ENCODE measurements around the gene NUP214. TPM values are rescaled to one million over a fixed set of nuclear protein-coding genes. Genes with fewer than 3 reads are reported as not detected.

Gene NUP214
- total RNA-seq, 1 experiment from 2014 or later, result 35.5 TPM

- RAD21 ChIA-PET (ENCODE audit: low non-redundant PET in 1 of 2, low total read pairs in 2 of 2, uncharacterized antibody in 2 of 2, unreplicated experiment in 2 of 2), result no interaction called here
- ATAC-seq, result no peak
- Histone ChIP-seq H3K27me3 (ENCODE audit: insufficient read depth, low read length) (no peaks in the 10 kb centered on the region), H3K36me3 (ENCODE audit: control insufficient read depth in 1 of 2, insufficient read depth in 2 of 2, low read length in 2 of 2) (no peaks in the 10 kb centered on the region), H4K20me1 (ENCODE audit: insufficient read depth) (no peaks in the 10 kb centered on the region), H2AFZ (ENCODE audit: low read depth, low read length, poor library complexity, severe bottlenecking) (no peak overlapping the region), H3K9ac (ENCODE audit: low read length) (no peak overlapping the region), H3K27ac (ENCODE audit: low read depth, low read length) (no peak overlapping the region), H3K4me1 (ENCODE audit: control insufficient read depth in 1 of 2, insufficient read depth in 2 of 2, low read length in 2 of 2) (peaks cover 14 to 27% of the 10 kb centered on the region in 2 experiments), H3K9me3 (ENCODE audit: control insufficient read depth in 1 of 2, insufficient read depth in 1 of 2, low read depth in 1 of 2, low read length in 2 of 2) (no peaks in the 10 kb centered on the region), H3K79me2 (ENCODE audit: insufficient read depth, low read length) (no peaks in the 10 kb centered on the region; the same call in 1 of the 2 replicates), H3K9me2 (ENCODE audit: insufficient read depth) (no peaks in the 10 kb centered on the region), H3K4me3 (replicated peaks in 1 of 2; ENCODE audit: low read depth in 1 of 2, low read length in 2 of 2) (no peak overlapping the region), H3K4me2 (ENCODE audit: low read length) (no peak overlapping the region)
- no TSS peak for BruUV-seq (replicated peaks)
- no peak for TF ChIP-seq EGR1 (IDR thresholded peaks at IDR 0.05; ENCODE audit: low read depth)
- TF ChIP-seq TCF7L2 (IDR thresholded peaks at IDR 0.05; ENCODE audit: borderline replicate concordance, extremely low read depth, insufficient read depth, insufficient read length), result no peak
- no peak for TF ChIP-seq SIN3A (IDR thresholded peaks at IDR 0.05; ENCODE audit: low read depth)
- TF ChIP-seq MAX (IDR thresholded peaks at IDR 0.05), result no peak
- TF ChIP-seq ELF1 (IDR thresholded peaks at IDR 0.05; ENCODE audit: borderline replicate concordance, low read depth), result no peak
- POLR2A ChIA-PET, result no interaction called here
- CTCF ChIA-PET, result interaction anchor here (1.3 kb wide), 1 partner anchor 47 kb away, joined by 3 read pairs; no protein-coding TSS in a partner anchor
- intact Hi-C loops (cut with micrococcal nuclease), result no loop called here
- no peak for DNase-seq (ENCODE audit: low read depth, low spot score)
Observed at GRCh38 chr9:131094015-131094414, 31.4 kb upstream of the NUP214 start.

- Histone ChIP-seq H3K9me3 (ENCODE audit: control insufficient read depth in 1 of 2, insufficient read depth in 1 of 2, low read depth in 1 of 2, low read length in 2 of 2) (no peaks in the 10 kb centered on the region), H3K4me1 (ENCODE audit: control insufficient read depth in 1 of 2, insufficient read depth in 2 of 2, low read length in 2 of 2) (peaks cover 14 to 27% of the 10 kb centered on the region in 2 experiments), H3K27ac (ENCODE audit: low read depth, low read length) (no peak overlapping the region), H3K79me2 (ENCODE audit: insufficient read depth, low read length) (no peaks in the 10 kb centered on the region; the same call in 1 of the 2 replicates), H4K20me1 (ENCODE audit: insufficient read depth) (no peaks in the 10 kb centered on the region), H3K27me3 (ENCODE audit: insufficient read depth, low read length) (no peaks in the 10 kb centered on the region), H2AFZ (ENCODE audit: low read depth, low read length, poor library complexity, severe bottlenecking) (no peak overlapping the region), H3K4me2 (ENCODE audit: low read length) (no peak overlapping the region), H3K36me3 (ENCODE audit: control insufficient read depth in 1 of 2, insufficient read depth in 2 of 2, low read length in 2 of 2) (no peaks in the 10 kb centered on the region), H3K4me3 (replicated peaks in 1 of 2; ENCODE audit: low read depth in 1 of 2, low read length in 2 of 2) (no peak overlapping the region), H3K9me2 (ENCODE audit: insufficient read depth) (no peaks in the 10 kb centered on the region), H3K9ac (ENCODE audit: low read length) (no peak overlapping the region)
- DNase-seq (ENCODE audit: low read depth, low spot score), result no peak
- intact Hi-C loops (cut with micrococcal nuclease), result no loop called here
- ChIA-PET CTCF (interaction anchor here (0.6 to 1.3 kb wide), 2 partner anchors 48 to 412 kb away, joined by 3 read pairs; no protein-coding TSS in a partner anchor), RAD21 (ENCODE audit: low non-redundant PET in 1 of 2, low total read pairs in 2 of 2, uncharacterized antibody in 2 of 2, unreplicated experiment in 2 of 2) (no interaction called here), POLR2A (no interaction called here)
- TF ChIP-seq FOSL1 (IDR thresholded peaks at IDR 0.05; ENCODE audit: low read depth) (no peak), JUND (IDR thresholded peaks at IDR 0.05) (no peak), RAD21 (IDR thresholded peaks at IDR 0.05; ENCODE audit: low read depth) (no peak), SRF (IDR thresholded peaks at IDR 0.05; ENCODE audit: low read depth) (no peak)
- no TSS peak for BruUV-seq (replicated peaks)
- no peak for ATAC-seq
Observed at GRCh38 chr9:131094622-131095021, 30.8 kb upstream of the NUP214 start.
